ENCODE results near the gene MTCH1. TPM values are rescaled to one million over a fixed set of nuclear protein-coding genes. Genes with fewer than 3 reads are reported as not detected.
A peak's percentile ranks its signal among the peaks of the same experiment; 100 is the strongest.

MTCH1 gene
- total and polyA plus RNA-seq, 2 of the 4 experiments (the other 2 are of a cell fraction) = 215 to 263 TPM

- Histone ChIP-seq H4K5ac (ENCODE audit: low read depth, low read length) (no peak overlapping the region), H2AFZ (replicated peaks; ENCODE audit: low read length, poor library complexity) (peak overlapping the region; percentile 60), H2AK5ac (ENCODE audit: low read depth, low read length) (0 out of 2 replicates have a peak overlapping the region, but pooled peaks have one; percentile 49), H3K36me3 (ENCODE audit: control insufficient read depth, insufficient read depth, low read length) (no peaks in the 10 kb centered on the region), H3K79me1 (ENCODE audit: low read depth in 1 of 2, low read length in 2 of 2) (no peaks in the 10 kb centered on the region), H4K20me1 (ENCODE audit: insufficient read depth, low read length) (no peaks in the 10 kb centered on the region), H3K4me2 (ENCODE audit: low read depth, low read length) (no peak overlapping the region), H3K18ac (ENCODE audit: low read depth, low read length) (no peak overlapping the region), H3K9me3 (ENCODE audit: control insufficient read depth, insufficient read depth, low read length) (no peaks in the 10 kb centered on the region), H3K27me3 (ENCODE audit: control insufficient read depth, insufficient read depth, low read length) (no peaks in the 10 kb centered on the region; the same call in 1 of the 2 replicates), H3K4me1 (ENCODE audit: control insufficient read depth, insufficient read depth, low read length) (no peaks in the 10 kb centered on the region), H4K91ac (ENCODE audit: insufficient read depth, low read depth, low read length) (no peak overlapping the region), H3K27ac (ENCODE audit: insufficient read depth, low read length) (no peak overlapping the region), H2BK20ac (ENCODE audit: low read depth, low read length) (no peak overlapping the region), H2BK5ac (ENCODE audit: low read depth, low read length, poor library complexity, severe bottlenecking) (no peak overlapping the region), H2AK9ac (replicated peaks; ENCODE audit: low read depth, low read length, poor library complexity) (no peak overlapping the region), H4K8ac (ENCODE audit: low read depth in 2 of 2, low read length in 2 of 2) (no peak overlapping the region), H2BK15ac (ENCODE audit: low read depth, low read length) (no peak overlapping the region), H3K56ac (ENCODE audit: extremely low read depth, insufficient read depth, low read length) (no peak overlapping the region), H3K9ac (ENCODE audit: low read depth, low read length) (no peak overlapping the region), H3K4ac (ENCODE audit: low read depth, low read length) (no peak overlapping the region), H3K4me3 (ENCODE audit: insufficient read depth, low read depth, low read length) (no peak overlapping the region), H3K14ac (replicated peaks; ENCODE audit: low read depth, low read length) (no peak overlapping the region), H2BK120ac (ENCODE audit: low read depth, low read length) (no peak overlapping the region), H3K9me1 (ENCODE audit: insufficient read depth, low read length) (no peaks in the 10 kb centered on the region), H3K23ac (ENCODE audit: low read depth, low read length) (no peak overlapping the region)
- DNase-seq (peak; percentile 88), ATAC-seq (ENCODE audit: low read depth) (peak; percentile 99)
- ChIA-PET CTCF (interaction anchor here (0.9 to 1.7 kb wide), 7 partner anchors 9 to 181 kb away, joined by 3 to 17 read pairs (median 6); no protein-coding TSS in a partner anchor), POLR2A (ENCODE audit: unreplicated experiment) (interaction anchor here (0.7 kb wide), 1 partner anchor 9 kb away, joined by 3 read pairs; no protein-coding TSS in a partner anchor)
- intact Hi-C loops (cut with micrococcal nuclease) = loop anchor here (1.0 kb wide), 2 partner anchors 143 to 181 kb away; no protein-coding TSS in a partner anchor
- in situ Hi-C loops (cut with MboI; ENCODE audit: low sequenced_read_pairs) = no loop called here
- BruUV-seq (replicated peaks) = no TSS peak
- dilution Hi-C loops (cut with HindIII; ENCODE audit: low sequenced_read_pairs, unreplicated experiment) = no loop called here
- WGBS, 2 experiments (ENCODE audit: extremely low coverage in 2 of 2, insufficient read length in 1 of 2) = no CpG with 5 or more reads among the region's 4 CpGs
- peak; percentile 32; the same call in 1 of the 2 replicates for TF ChIP-seq NFE2L2 (IDR thresholded peaks at IDR 0.05; ENCODE audit: low read depth, low read length)
- no peak for TF ChIP-seq BHLHE40 (IDR thresholded peaks at IDR 0.05; ENCODE audit: low read depth, low read length)
- peak; percentile 88 for TF ChIP-seq RAD21 (IDR thresholded peaks at IDR 0.05; ENCODE audit: low read length)
- TF ChIP-seq RCOR1 (IDR thresholded peaks at IDR 0.05; ENCODE audit: insufficient replicate concordance, low read length) = no peak
- TF ChIP-seq CHD1 (IDR thresholded peaks at IDR 0.05; ENCODE audit: low read depth, low read length) = no peak
- no peak for TF ChIP-seq ELK1 (IDR thresholded peaks at IDR 0.05; ENCODE audit: borderline replicate concordance, low read depth, low read length)
- TF ChIP-seq SMC3 (IDR thresholded peaks at IDR 0.05; ENCODE audit: low read depth, low read length) = peak; percentile 95
- no peak for TF ChIP-seq MAFK (IDR thresholded peaks at IDR 0.05; ENCODE audit: low read depth, low read length)
- no peak for TF ChIP-seq RFX5 (IDR thresholded peaks at IDR 0.05; ENCODE audit: low read depth, low read length)
- TF ChIP-seq CEBPB (IDR thresholded peaks at IDR 0.05; ENCODE audit: low read depth, low read length) = no peak
- TF ChIP-seq MXI1 (IDR thresholded peaks at IDR 0.05; ENCODE audit: borderline replicate concordance, low read depth, low read length) = no peak
- peak; percentile 45; the same call in 1 of the 2 replicates for TF ChIP-seq FOS (IDR thresholded peaks at IDR 0.05; ENCODE audit: low read depth, low read length)
- TF ChIP-seq, protein P1, sequence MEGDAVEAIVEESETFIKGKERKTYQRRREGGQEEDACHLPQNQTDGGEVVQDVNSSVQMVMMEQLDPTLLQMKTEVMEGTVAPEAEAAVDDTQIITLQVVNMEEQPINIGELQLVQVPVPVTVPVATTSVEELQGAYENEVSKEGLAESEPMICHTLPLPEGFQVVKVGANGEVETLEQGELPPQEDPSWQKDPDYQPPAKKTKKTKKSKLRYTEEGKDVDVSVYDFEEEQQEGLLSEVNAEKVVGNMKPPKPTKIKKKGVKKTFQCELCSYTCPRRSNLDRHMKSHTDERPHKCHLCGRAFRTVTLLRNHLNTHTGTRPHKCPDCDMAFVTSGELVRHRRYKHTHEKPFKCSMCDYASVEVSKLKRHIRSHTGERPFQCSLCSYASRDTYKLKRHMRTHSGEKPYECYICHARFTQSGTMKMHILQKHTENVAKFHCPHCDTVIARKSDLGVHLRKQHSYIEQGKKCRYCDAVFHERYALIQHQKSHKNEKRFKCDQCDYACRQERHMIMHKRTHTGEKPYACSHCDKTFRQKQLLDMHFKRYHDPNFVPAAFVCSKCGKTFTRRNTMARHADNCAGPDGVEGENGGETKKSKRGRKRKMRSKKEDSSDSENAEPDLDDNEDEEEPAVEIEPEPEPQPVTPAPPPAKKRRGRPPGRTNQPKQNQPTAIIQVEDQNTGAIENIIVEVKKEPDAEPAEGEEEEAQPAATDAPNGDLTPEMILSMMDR (conservative IDR thresholded peaks at IDR 0.05; ENCODE audit: low read depth, low read length) = peak; percentile 83
- 0 out of 2 replicates have a peak, but pooled peaks have one; percentile 12 for TF ChIP-seq USF2 (IDR thresholded peaks at IDR 0.05; ENCODE audit: low read depth, low read length)
Observed at GRCh38 chr6:37029249-37029971, 43.4 kb upstream of the MTCH1 start.

Measured in IMR-90 (cell line).